Astrocyte of the spinal cord (primary cell): ENCODE data around the gene SLC25A34.

ENCODE experiments used
- DNase-seq: peaks from one replicate; pipeline ENCODE4 v3.0.0; 2011; ENCODE audit warnings: low read depth, low spot score
- H3K4me3 ChIP-seq: 2 replicates; pipeline ENCODE4 v1.5.1; 2011; ENCODE audit warnings: low read depth, mild to moderate bottlenecking, low read length, moderate library complexity
- CTCF ChIP-seq: IDR thresholded peaks from 2 replicates; pipeline ENCODE4 v1.5.1; 2012; ENCODE audit warnings: low read depth, mild to moderate bottlenecking, low read length, inconsistent platforms
- in situ Hi-C: cut with HindIII; loops from 2 replicates; pipeline ENCODE4 v1.10.0; 2017; ENCODE audit warnings: low sequenced_read_pairs

The SLC25A34 gene

GRCh38 chr1:15704526-15705183, 31.4 kb upstream of the SLC25A34 start:
- no peak for TF ChIP-seq CTCF
- in situ Hi-C loops: no loop called here
- DNase-seq: no peak
- H3K4me3 ChIP-seq: no peak overlapping the region

- TF ChIP-seq CTCF: no peak
- H3K4me3 ChIP-seq: no peak overlapping the region
- in situ Hi-C loops: no loop called here
- no peak for DNase-seq
Observed at GRCh38 chr1:15705184-15705566, 30.9 kb upstream of the SLC25A34 start.

GRCh38 chr1:15706751-15707150, 29.3 kb upstream of the SLC25A34 start:
- DNase-seq: no peak
- H3K4me3 ChIP-seq: no peak overlapping the region
- in situ Hi-C loops: no loop called here
- TF ChIP-seq CTCF: no peak

GRCh38 chr1:15707239-15707925, 28.7 kb upstream of the SLC25A34 start:
- in situ Hi-C loops: no loop called here
- TF ChIP-seq CTCF: no peak
- no peak overlapping the region for H3K4me3 ChIP-seq
- DNase-seq: no peak

- DNase-seq: no peak
Observed at GRCh38 chr1:15708486-15709137, 27.4 kb upstream of the SLC25A34 start.

DNA sequence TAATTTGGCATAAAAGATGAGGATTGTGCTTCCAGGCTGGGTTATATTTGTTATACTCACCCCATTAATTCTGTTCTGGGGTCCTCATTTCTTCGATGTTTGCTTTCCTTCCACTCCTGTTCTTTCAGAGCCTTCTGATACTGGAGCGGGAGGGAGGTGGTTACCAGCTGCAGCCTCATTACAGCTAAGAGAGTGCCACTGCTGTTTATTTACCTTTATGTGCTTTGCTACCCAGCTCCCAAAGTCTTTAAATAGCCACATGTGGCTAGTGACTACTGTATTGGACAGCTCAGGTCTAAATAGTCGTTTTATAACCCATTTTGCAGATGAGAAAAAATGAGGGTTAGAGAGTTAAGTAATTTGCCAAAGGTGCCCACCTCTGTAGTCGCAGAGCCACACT, 26.8 kb upstream of the SLC25A34 start:
- DNase-seq: no peak
- TF ChIP-seq CTCF: no peak
- H3K4me3 ChIP-seq: no peak overlapping the region
- in situ Hi-C loops: no loop called here

More at GRCh38 chr1:15708486-15709137, 27.4 kb upstream of the SLC25A34 start:
- no peak overlapping the region for H3K4me3 ChIP-seq
- TF ChIP-seq CTCF: no peak
- in situ Hi-C loops: no loop called here
